GM06990 (cell line): ENCODE measurements around the gene LANCL3.

Source experiments
- DNase-seq: peaks from one replicate; pipeline ENCODE4 v3.0.0-alpha.2; 2011; ENCODE audit not compliant: insufficient read length; ENCODE audit errors: extremely low read depth
- H3K27me3 ChIP-seq: replicated peaks from 2 replicates; pipeline ENCODE4 v1.6.0; 2011; ENCODE audit warnings: low read length; ENCODE audit not compliant: control insufficient read depth, insufficient read depth
- H3K36me3 ChIP-seq: 2 replicates; pipeline ENCODE4 v1.5.1; 2011; ENCODE audit warnings: low read length; ENCODE audit not compliant: control insufficient read depth, insufficient read depth
- H3K4me3 ChIP-seq: replicated peaks from 2 replicates; pipeline ENCODE4 v1.5.1; 2011; ENCODE audit warnings: low read depth, mild to moderate bottlenecking, control low read depth, low read length
- CTCF ChIP-seq: IDR thresholded peaks from 2 replicates; pipeline ENCODE4 v1.5.1; 2011; ENCODE audit warnings: low read length, control low read depth, mild to moderate bottlenecking, inconsistent platforms; ENCODE audit not compliant: insufficient read depth, poor library complexity, severe bottlenecking

The LANCL3 gene

GRCh38 chrX:37653397-37654085 lies 82.1 kb downstream of the LANCL3 start:
- TF ChIP-seq CTCF: no peak
- Histone ChIP-seq H3K36me3 (no peaks in the 10 kb centered on the region), H3K4me3 (no peak overlapping the region), H3K27me3 (no peaks in the 10 kb centered on the region; the same call in 1 of the 2 replicates)
- DNase-seq: no peak

GRCh38 chrX:37658343-37659030 lies 87.0 kb downstream of the LANCL3 start:
- no peaks in the 10 kb centered on the region for H3K36me3 ChIP-seq
- no peak for TF ChIP-seq CTCF
- no peaks in the 10 kb centered on the region; the same call in 1 of the 2 replicates for H3K27me3 ChIP-seq
- DNase-seq: no peak
- H3K4me3 ChIP-seq: no peak overlapping the region

- no peak for DNase-seq
- Histone ChIP-seq H3K4me3 (no peak overlapping the region), H3K27me3 (no peaks in the 10 kb centered on the region; the same call in 1 of the 2 replicates), H3K36me3 (no peaks in the 10 kb centered on the region)
- no peak for TF ChIP-seq CTCF
Observed at GRCh38 chrX:37659047-37659446, 87.6 kb downstream of the LANCL3 start.

GRCh38 chrX:37662181-37662580 lies 90.7 kb downstream of the LANCL3 start:
- no peak for TF ChIP-seq CTCF
- Histone ChIP-seq H3K27me3 (no peaks in the 10 kb centered on the region), H3K36me3 (no peaks in the 10 kb centered on the region), H3K4me3 (no peak overlapping the region)
- no peak for DNase-seq

DNA sequence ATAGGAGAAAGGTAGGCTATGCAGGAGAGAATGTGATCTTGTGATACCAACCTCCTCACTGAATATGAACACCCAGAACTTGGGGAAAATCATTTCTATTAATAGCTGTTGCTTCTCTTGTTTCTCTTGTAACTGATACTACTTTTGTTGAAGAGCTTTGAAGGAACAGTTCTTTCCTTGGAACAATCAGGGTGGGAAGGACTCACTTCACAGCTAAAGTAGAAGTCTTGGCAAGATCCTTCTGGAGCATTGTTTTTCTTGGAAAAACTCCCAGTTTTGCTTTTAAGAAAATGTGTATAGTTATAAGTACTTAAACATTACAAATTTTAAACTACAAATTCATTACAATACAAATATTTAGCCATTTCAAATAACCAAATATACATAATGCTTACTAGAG lies 95.1 kb downstream of the LANCL3 start:
- H3K4me3 ChIP-seq: no peak overlapping the region
- TF ChIP-seq CTCF: no peak

More for the DNA sequence above, 95.1 kb downstream of the LANCL3 start:
- no peaks in the 10 kb centered on the region for H3K27me3 ChIP-seq
- H3K36me3 ChIP-seq: no peaks in the 10 kb centered on the region
- DNase-seq: no peak
